ENCODE data around the gene DOCK11. TPM values are rescaled to one million over a fixed set of nuclear protein-coding genes. Genes with fewer than 3 reads are reported as not detected.

The DOCK11 gene
- total RNA-seq, 1 donor from 2014 or later, result 14.0 TPM

DNA sequence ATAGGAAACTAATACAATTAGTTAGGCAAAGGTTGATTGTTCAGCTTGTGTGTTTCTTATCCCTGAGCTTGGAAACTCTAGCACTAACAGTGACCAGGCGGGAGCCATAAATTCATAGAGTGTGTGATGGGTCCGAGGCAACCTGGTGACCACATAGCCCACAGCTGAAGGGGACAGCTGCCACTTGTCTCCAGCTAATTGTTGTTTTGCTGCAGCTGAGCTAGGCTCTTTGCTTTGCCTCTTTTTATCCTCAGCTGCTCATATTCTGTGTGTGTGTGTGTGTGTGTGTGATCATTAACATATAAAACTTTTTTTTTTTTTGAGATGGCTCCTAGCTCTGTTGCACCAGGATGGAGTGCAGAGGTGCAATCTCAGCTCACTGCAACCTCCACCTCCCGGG is 53.2 kb downstream of the DOCK11 start:
- Mint-ChIP-seq H3K27ac (no peak overlapping the region), H3K27me3 (no peaks in the 10 kb centered on the region), H3K4me1 (ENCODE audit: unreplicated experiment) (no peaks in the 10 kb centered on the region), H3K4me3 (no peak overlapping the region), H3K36me3 (no peaks in the 10 kb centered on the region), H3K9me3 (no peaks in the 10 kb centered on the region)
- TF ChIP-seq, protein P1, sequence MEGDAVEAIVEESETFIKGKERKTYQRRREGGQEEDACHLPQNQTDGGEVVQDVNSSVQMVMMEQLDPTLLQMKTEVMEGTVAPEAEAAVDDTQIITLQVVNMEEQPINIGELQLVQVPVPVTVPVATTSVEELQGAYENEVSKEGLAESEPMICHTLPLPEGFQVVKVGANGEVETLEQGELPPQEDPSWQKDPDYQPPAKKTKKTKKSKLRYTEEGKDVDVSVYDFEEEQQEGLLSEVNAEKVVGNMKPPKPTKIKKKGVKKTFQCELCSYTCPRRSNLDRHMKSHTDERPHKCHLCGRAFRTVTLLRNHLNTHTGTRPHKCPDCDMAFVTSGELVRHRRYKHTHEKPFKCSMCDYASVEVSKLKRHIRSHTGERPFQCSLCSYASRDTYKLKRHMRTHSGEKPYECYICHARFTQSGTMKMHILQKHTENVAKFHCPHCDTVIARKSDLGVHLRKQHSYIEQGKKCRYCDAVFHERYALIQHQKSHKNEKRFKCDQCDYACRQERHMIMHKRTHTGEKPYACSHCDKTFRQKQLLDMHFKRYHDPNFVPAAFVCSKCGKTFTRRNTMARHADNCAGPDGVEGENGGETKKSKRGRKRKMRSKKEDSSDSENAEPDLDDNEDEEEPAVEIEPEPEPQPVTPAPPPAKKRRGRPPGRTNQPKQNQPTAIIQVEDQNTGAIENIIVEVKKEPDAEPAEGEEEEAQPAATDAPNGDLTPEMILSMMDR (conservative IDR thresholded peaks at IDR 0.05), result no peak
- no peak for DNase-seq (ENCODE audit: extremely low spot score, unreplicated experiment)

GRCh38 chrX:118550792-118551191 is 55.2 kb downstream of the DOCK11 start:
- H3K27ac Mint-ChIP-seq, result no peak overlapping the region
- no peaks in the 10 kb centered on the region for H3K27me3 Mint-ChIP-seq
- no peak overlapping the region for H3K4me3 Mint-ChIP-seq
- peaks cover 7% of the 10 kb centered on the region for H3K36me3 Mint-ChIP-seq
- no peaks in the 10 kb centered on the region for H3K9me3 Mint-ChIP-seq
- H3K4me1 Mint-ChIP-seq (ENCODE audit: unreplicated experiment), result no peaks in the 10 kb centered on the region
- no peak for DNase-seq (ENCODE audit: extremely low spot score, unreplicated experiment)
- TF ChIP-seq, protein P1 (conservative IDR thresholded peaks at IDR 0.05), result no peak

DNA sequence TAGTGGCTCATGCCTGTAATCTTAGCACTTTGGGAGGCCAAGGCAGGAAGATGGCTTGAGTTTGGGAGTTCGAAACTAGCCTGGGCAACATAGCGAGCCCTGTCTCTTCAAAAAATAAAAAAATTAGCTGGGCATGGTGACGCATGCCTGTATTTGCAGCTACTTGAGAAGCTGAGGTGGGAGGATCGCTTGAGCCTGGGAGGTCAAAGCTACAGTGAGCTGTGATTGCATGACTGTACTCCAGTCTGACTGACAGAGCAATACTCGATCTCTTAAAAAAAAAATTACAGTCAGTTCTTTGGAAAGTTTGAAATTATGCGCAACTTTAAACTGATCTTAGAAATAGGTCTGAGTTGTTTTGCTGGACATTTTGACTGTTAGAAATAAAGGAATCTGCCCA is 55.8 kb downstream of the DOCK11 start:
- H3K9me3 Mint-ChIP-seq, result no peaks in the 10 kb centered on the region

DNA sequence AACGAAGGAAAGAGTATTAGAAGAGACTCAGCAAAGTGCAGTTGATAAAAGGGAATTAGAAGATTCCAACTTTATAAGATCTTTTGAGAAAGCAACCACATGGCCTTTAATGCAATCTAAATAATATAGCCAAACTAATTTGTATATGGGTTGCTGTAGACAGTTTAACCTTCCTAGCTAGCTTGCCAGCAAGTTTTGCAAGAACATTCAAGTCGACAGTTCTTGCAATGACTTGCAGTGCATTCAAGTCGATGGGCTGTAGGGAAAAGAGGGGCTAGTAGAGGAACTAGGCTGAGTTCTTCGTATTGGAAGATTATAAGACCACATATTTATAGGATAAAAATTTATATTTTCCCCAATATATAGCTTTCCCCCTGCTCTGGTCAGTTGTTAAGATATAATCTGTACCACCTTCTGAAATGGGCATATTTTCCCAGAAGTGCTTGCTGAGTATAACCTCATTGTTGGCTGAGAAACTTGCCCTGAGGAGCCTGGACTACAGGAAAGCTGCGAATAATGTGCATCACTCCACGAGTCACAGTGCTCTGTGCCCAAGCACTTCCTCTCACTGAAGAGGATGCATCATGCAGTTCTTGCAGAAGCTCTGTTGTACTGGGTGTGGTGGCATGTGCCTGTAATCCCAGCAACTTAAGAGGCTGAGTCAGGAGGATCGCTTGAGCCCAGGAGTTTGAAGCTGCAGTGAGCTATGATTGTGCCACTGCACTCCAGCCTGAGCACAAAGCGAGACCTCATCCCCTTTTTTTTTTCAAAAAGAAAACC is 56.7 kb downstream of the DOCK11 start:
- Mint-ChIP-seq H3K4me1 (ENCODE audit: unreplicated experiment) (no peaks in the 10 kb centered on the region), H3K4me3 (no peak overlapping the region), H3K27ac (no peak overlapping the region), H3K27me3 (no peaks in the 10 kb centered on the region), H3K9me3 (no peaks in the 10 kb centered on the region), H3K36me3 (peaks cover 12% of the 10 kb centered on the region)
- TF ChIP-seq, protein P1 (conservative IDR thresholded peaks at IDR 0.05), result no peak
- DNase-seq (ENCODE audit: extremely low spot score, unreplicated experiment), result no peak

More for the DNA sequence above, 55.8 kb downstream of the DOCK11 start:
- no peaks in the 10 kb centered on the region for H3K27me3 Mint-ChIP-seq
- H3K4me1 Mint-ChIP-seq (ENCODE audit: unreplicated experiment), result no peaks in the 10 kb centered on the region
- no peak overlapping the region for H3K4me3 Mint-ChIP-seq
- no peak for DNase-seq (ENCODE audit: extremely low spot score, unreplicated experiment)
- TF ChIP-seq, protein P1 (conservative IDR thresholded peaks at IDR 0.05), result no peak
- peaks cover 7% of the 10 kb centered on the region for H3K36me3 Mint-ChIP-seq
- H3K27ac Mint-ChIP-seq, result no peak overlapping the region

GRCh38 chrX:118553042-118553710 is 57.6 kb downstream of the DOCK11 start:
- Mint-ChIP-seq H3K4me1 (ENCODE audit: unreplicated experiment) (no peaks in the 10 kb centered on the region), H3K27ac (no peak overlapping the region), H3K27me3 (no peaks in the 10 kb centered on the region), H3K9me3 (no peaks in the 10 kb centered on the region), H3K4me3 (no peak overlapping the region), H3K36me3 (peaks cover 12% of the 10 kb centered on the region)
- TF ChIP-seq, protein P1 (conservative IDR thresholded peaks at IDR 0.05), result no peak
- DNase-seq (ENCODE audit: extremely low spot score, unreplicated experiment), result no peak
